RWPE1 (cell line): ENCODE measurements around the gene PMCH.
"Not testable (repeated sequence)": the region's sequence is repeated elsewhere in the genome, so short reads cannot be mapped to it uniquely, and the experiment has no call there.

Source experiments
- CTCF ChIA-PET: fragments of 350-600 bp; sonication (Branson Sonifier 250); formaldehyde crosslinking; extraction: SDS; loops from one replicate; lab custom pipeline; 2021; lab: Yijun Ruan, JAX
- POLR2A ChIA-PET: fragments of 400-600 bp; formaldehyde crosslinking; extraction: SDS; loops from one replicate; lab custom pipeline; 2020; ENCODE audit warnings: antibody characterized with exemption; ENCODE audit not compliant: low non-redundant PET; lab: Yijun Ruan, JAX
- DNase-seq: peaks from one replicate; pipeline ENCODE4 v3.0.0; 2012; ENCODE audit warnings: low spot score
- H3K27ac ChIP-seq: fragments of 450-650 bp; 2 replicates; pipeline ENCODE4 v1.5.1; 2017
- CTCF ChIP-seq: fragments of 450-650 bp; conservative IDR thresholded peaks from 2 replicates; pipeline ENCODE4 v1.5.1; 2017; ENCODE audit warnings: low read depth, mild to moderate bottlenecking

Gene PMCH

GRCh38 chr12:102163383-102163782 is 34.2 kb downstream of the PMCH start:
- POLR2A ChIA-PET = no interaction called here
- TF ChIP-seq CTCF = no peak
- DNase-seq = no peak

GRCh38 chr12:102155206-102155605 is 42.4 kb downstream of the PMCH start:
- CTCF ChIA-PET, DNase-seq, H3K27ac ChIP-seq, POLR2A ChIA-PET: not testable (repeated sequence)

More at GRCh38 chr12:102163383-102163782, 34.2 kb downstream of the PMCH start:
- CTCF ChIA-PET = no interaction called here
- H3K27ac ChIP-seq = no peak overlapping the region

GRCh38 chr12:102147062-102147587 is 50.5 kb downstream of the PMCH start:
- not testable (repeated sequence) for DNase-seq

More at GRCh38 chr12:102147062-102147587, 50.5 kb downstream of the PMCH start:
- POLR2A ChIA-PET, CTCF ChIA-PET, H3K27ac ChIP-seq: not testable (repeated sequence)
